H1 (cell line): Measurements from ENCODE around the gene MIP. TPM values are rescaled to one million over a fixed set of nuclear protein-coding genes. Genes with fewer than 3 reads are reported as not detected.

Source experiments
- CTCF ChIA-PET: fragments of 300-600 bp; sonication (Branson Sonifier 250); formaldehyde crosslinking; loops from one replicate; lab custom pipeline; 2021; ENCODE audit not compliant: partially characterized antibody; lab: Charles Lee
- POLR2A ChIA-PET: fragments of 300-600 bp; sonication (Branson Sonifier 250); formaldehyde crosslinking; loops from one replicate; lab custom pipeline; 2021; ENCODE audit warnings: inconsistent platforms; ENCODE audit not compliant: partially characterized antibody; lab: Charles Lee
- DNase-seq, 2 experiments: peaks; one replicate each; pipeline versions ENCODE4 v3.0.0 to v3.0.0-alpha.2; 2010 to 2022; ENCODE audit warnings: low spot score in 2 of 2, low read depth in 1 of 2, mixed read lengths in 1 of 2
- FAIRE-seq: peaks from 2 replicates; lab custom pipeline; 2011; peaks lifted over from hg19 to GRCh38; lab: Jason Lieb, UNC
- H2AFZ ChIP-seq: 2 replicates; pipeline ENCODE4 v1.8.1; 2012; ENCODE audit warnings: low read length, inconsistent platforms
- H2AK5ac ChIP-seq: 2 replicates; pipeline ENCODE4 v1.6.1; 2013; ENCODE audit warnings: low read depth, low read length
- H2BK120ac ChIP-seq: replicated peaks from 2 replicates; pipeline ENCODE3; 2013; ENCODE audit warnings: low read depth, low read length, inconsistent platforms
- H2BK12ac ChIP-seq: 2 replicates; pipeline ENCODE4 v1.6.1; 2013; ENCODE audit warnings: low read depth, low read length
- H2BK15ac ChIP-seq: 2 replicates; pipeline ENCODE4 v1.6.1; 2013; ENCODE audit warnings: low read length
- H2BK20ac ChIP-seq: 2 replicates; pipeline ENCODE4 v1.6.1; 2013; ENCODE audit warnings: low read length
- H2BK5ac ChIP-seq: 2 replicates; pipeline ENCODE4 v1.6.1; 2013; ENCODE audit warnings: low read depth, low read length
- H3K14ac ChIP-seq: 2 replicates; pipeline ENCODE4 v1.6.1; 2013; ENCODE audit warnings: inconsistent platforms; ENCODE audit not compliant: insufficient read length
- H3K18ac ChIP-seq: 2 replicates; pipeline ENCODE4 v1.6.1; 2013; ENCODE audit warnings: low read length; ENCODE audit errors: extremely low read depth
- H3K23ac ChIP-seq: 2 replicates; pipeline ENCODE4 v1.6.1; 2013; ENCODE audit warnings: inconsistent platforms; ENCODE audit not compliant: insufficient read length
- H3K23me2 ChIP-seq: 2 replicates; pipeline ENCODE4 v1.6.1; 2013; ENCODE audit warnings: low read depth, low read length
- H3K27ac ChIP-seq: 2 replicates; pipeline ENCODE4 v1.6.1; 2011; ENCODE audit warnings: low read depth, low read length, inconsistent platforms
- H3K27me3 ChIP-seq, 4 experiments: replicated peaks in 1 of 4; 1 replicate in 1 of 4; 2 replicates in 3 of 4; pipeline versions ENCODE4 v1.6.1 to v1.8.1; 2011 to 2013; ENCODE audit warnings: low read length in 3 of 4, mild to moderate bottlenecking in 3 of 4, inconsistent platforms in 2 of 4, mixed read lengths in 2 of 4, moderate library complexity in 1 of 4; ENCODE audit not compliant: control insufficient read depth in 3 of 4, insufficient read depth in 3 of 4; ENCODE audit errors: extremely low read depth in 1 of 4
- H3K36me3 ChIP-seq, 4 experiments: 2 replicates each; pipeline versions ENCODE4 v1.6.1 to v1.8.1; 2011 to 2013; ENCODE audit warnings: mild to moderate bottlenecking in 4 of 4, low read length in 3 of 4, moderate library complexity in 2 of 4, control low read depth in 1 of 4, inconsistent platforms in 1 of 4; ENCODE audit not compliant: insufficient read depth in 4 of 4, control insufficient read depth in 2 of 4
- H3K4ac ChIP-seq: replicated peaks from 2 replicates; pipeline ENCODE3; 2013; ENCODE audit warnings: low read length, low read depth, mixed read lengths, inconsistent platforms; ENCODE audit not compliant: insufficient read length
- H3K4me1 ChIP-seq, 4 experiments: replicated peaks in 1 of 4; 1 replicate in 1 of 4; 2 replicates in 3 of 4; pipeline versions ENCODE4 v1.6.1 to v1.8.1; 2011 to 2013; ENCODE audit warnings: low read length in 3 of 4, inconsistent platforms in 2 of 4, mixed read lengths in 1 of 4; ENCODE audit not compliant: insufficient read depth in 4 of 4, control insufficient read depth in 3 of 4
- H3K4me2 ChIP-seq, 2 experiments: 2 replicates each; pipeline versions ENCODE4 v1.6.1 to v1.8.1; 2011 to 2013; ENCODE audit warnings: low read depth in 2 of 2, low read length in 2 of 2, control low read depth in 1 of 2, inconsistent platforms in 1 of 2, mild to moderate bottlenecking in 1 of 2; ENCODE audit not compliant: insufficient read depth in 1 of 2
- H3K4me3 ChIP-seq, 4 experiments: fragments of 200-600, 300-600 bp in 1 of 4; sonication (generic), shearing (Covaris generic), sonication (Bioruptor Twin) in 1 of 4; 2 replicates each; pipeline versions ENCODE4 v1.5.1 to v1.8.1; 2011 to 2016; ENCODE audit warnings: low read length in 4 of 4, low read depth in 3 of 4, control low read depth in 2 of 4, inconsistent platforms in 2 of 4, mild to moderate bottlenecking in 2 of 4, mixed read lengths in 1 of 4, moderate library complexity in 1 of 4; ENCODE audit not compliant: insufficient read depth in 2 of 4; ENCODE audit errors: extremely low read depth in 1 of 4
- H3K56ac ChIP-seq: replicated peaks from 2 replicates; pipeline ENCODE3; 2013; ENCODE audit warnings: low read depth, mild to moderate bottlenecking, mixed read lengths, low read length, inconsistent platforms; ENCODE audit not compliant: insufficient read length
- H3K79me1 ChIP-seq: 2 replicates; pipeline ENCODE4 v1.6.1; 2013; ENCODE audit warnings: low read depth, low read length, control low read depth
- H3K79me2 ChIP-seq, 2 experiments: 2 replicates each; pipeline versions ENCODE4 v1.6.1 to v1.8.1; 2012 to 2013; ENCODE audit warnings: low read length in 2 of 2, mild to moderate bottlenecking in 2 of 2, inconsistent platforms in 1 of 2; ENCODE audit not compliant: insufficient read depth in 2 of 2, control insufficient read depth in 1 of 2
- H3K9ac ChIP-seq, 4 experiments: replicated peaks in 1 of 4; 1 replicate in 1 of 4; 2 replicates in 3 of 4; pipeline versions ENCODE4 v1.6.1 to v1.8.1; 2011 to 2013; ENCODE audit warnings: low read depth in 3 of 4, low read length in 3 of 4, control low read depth in 2 of 4, mild to moderate bottlenecking in 2 of 4, moderate library complexity in 2 of 4, inconsistent platforms in 1 of 4; ENCODE audit errors: extremely low read depth in 1 of 4
- H3K9me3 ChIP-seq, 2 experiments: 2 replicates each; pipeline versions ENCODE4 v1.6.1 to v1.8.1; 2012 to 2013; ENCODE audit warnings: mild to moderate bottlenecking in 2 of 2, moderate library complexity in 2 of 2, control low read depth in 1 of 2, inconsistent platforms in 1 of 2, low read depth in 1 of 2, low read length in 1 of 2, mixed read lengths in 1 of 2; ENCODE audit not compliant: insufficient read depth in 2 of 2
- H4K20me1 ChIP-seq, 2 experiments: replicated peaks in 1 of 2; 2 replicates each; pipeline versions ENCODE3 to v1.8.1; 2011 to 2013; ENCODE audit warnings: inconsistent platforms in 2 of 2, low read length in 2 of 2, mild to moderate bottlenecking in 1 of 2; ENCODE audit not compliant: insufficient read depth in 2 of 2, control insufficient read depth in 1 of 2
- H4K5ac ChIP-seq: 2 replicates; pipeline ENCODE4 v1.6.1; 2013; ENCODE audit warnings: low read length, low read depth, mixed read lengths, inconsistent platforms; ENCODE audit not compliant: insufficient read length
- H4K8ac ChIP-seq: 2 replicates; pipeline ENCODE4 v1.8.0; 2013; ENCODE audit warnings: mild to moderate bottlenecking, moderate library complexity, low read length, inconsistent platforms; ENCODE audit not compliant: insufficient read depth; ENCODE audit errors: extremely low read depth
- H4K91ac ChIP-seq: replicated peaks from 2 replicates; pipeline ENCODE3; 2013; ENCODE audit warnings: low read length, mixed read lengths, inconsistent platforms; ENCODE audit not compliant: insufficient read length
- ASH2L ChIP-seq: fragments of 200-600, 300-600 bp; sonication (generic); IDR thresholded peaks from one replicate; pipeline ENCODE4 v1.7.1; 2017; ENCODE audit warnings: low read length
- BRCA1 ChIP-seq: IDR thresholded peaks from 2 replicates; pipeline ENCODE4 v1.6.1; 2012; ENCODE audit warnings: low read depth, low read length, improper control_type of control experiment
- CTBP2 ChIP-seq: IDR thresholded peaks from 2 replicates; pipeline ENCODE4 v1.7.0; 2011; ENCODE audit warnings: borderline replicate concordance, mild to moderate bottlenecking, moderate library complexity, mixed read lengths, low read length; ENCODE audit not compliant: insufficient read depth, insufficient read length
- GABPA ChIP-seq: IDR thresholded peaks from 2 replicates; pipeline ENCODE4 v1.6.1; 2011; ENCODE audit warnings: mild to moderate bottlenecking, low read length, moderate library complexity, borderline replicate concordance; ENCODE audit not compliant: insufficient read depth
- GTF2F1 ChIP-seq: IDR thresholded peaks from 2 replicates; pipeline ENCODE4 v1.6.1; 2012; ENCODE audit warnings: low read depth, low read length, improper control_type of control experiment, borderline replicate concordance
- HDAC6 ChIP-seq: IDR thresholded peaks from one replicate; pipeline ENCODE4 v1.7.1; 2012; ENCODE audit warnings: low read depth, mild to moderate bottlenecking, inconsistent platforms, low read length, moderate library complexity
- JUN ChIP-seq: IDR thresholded peaks from 2 replicates; pipeline ENCODE4 v1.6.1; 2011; ENCODE audit warnings: low read depth, mild to moderate bottlenecking, improper control_type of control experiment, low read length
- KDM5A ChIP-seq: fragments of 200-600 bp; IDR thresholded peaks from 2 replicates; pipeline ENCODE4 v1.7.1; 2012; ENCODE audit warnings: mild to moderate bottlenecking, low read length, inconsistent platforms, mixed read lengths
- MAFK ChIP-seq: IDR thresholded peaks from 2 replicates; pipeline ENCODE4 v1.6.1; 2012; ENCODE audit warnings: low read depth, mild to moderate bottlenecking, improper control_type of control experiment, low read length
- MAX ChIP-seq: IDR thresholded peaks from 2 replicates; pipeline ENCODE4 v1.6.1; 2012; ENCODE audit warnings: inconsistent platforms
- POLR2A ChIP-seq, 2 experiments: IDR thresholded peaks; 1 replicate in 1 of 2; 2 replicates in 1 of 2; pipeline ENCODE4 v1.6.1; 2011; ENCODE audit warnings: low read depth in 2 of 2, low read length in 2 of 2, mild to moderate bottlenecking in 2 of 2; ENCODE audit errors: control extremely low read depth in 1 of 2
- POLR2AphosphoS5 ChIP-seq: IDR thresholded peaks from 2 replicates; pipeline ENCODE4 v1.6.1; 2011; ENCODE audit warnings: low read depth, low read length
- SIN3A ChIP-seq, 2 experiments: IDR thresholded peaks in 1 of 2; conservative IDR thresholded peaks in 1 of 2; 2 replicates each; pipeline ENCODE4 v1.6.1; 2011 to 2012; ENCODE audit warnings: low read length in 2 of 2, improper control_type of control experiment in 1 of 2, low read depth in 1 of 2, mild to moderate bottlenecking in 1 of 2
- SRF ChIP-seq: IDR thresholded peaks from 2 replicates; pipeline ENCODE4 v1.6.1; 2011; ENCODE audit warnings: mild to moderate bottlenecking, low read depth, low read length, moderate library complexity
- TBP ChIP-seq: IDR thresholded peaks from 2 replicates; pipeline ENCODE4 v1.6.1; 2011; ENCODE audit warnings: low read depth, low read length, improper control_type of control experiment
- whole genome bisulfite sequencing, 2 experiments: shearing (Covaris generic) in 1 of 2; methylation state at CpG; one replicate each; pipeline versions ENCODE4 v1.1.6 to v1.1.7; 2013 to 2015; ENCODE audit warnings: low lambda C conversion rate in 2 of 2, mixed read lengths in 2 of 2, inconsistent platforms in 1 of 2, low coverage in 1 of 2, missing lambda C conversion rate in 1 of 2; ENCODE audit not compliant: insufficient replicate concordance in 2 of 2, insufficient coverage in 1 of 2, insufficient read length in 1 of 2; ENCODE audit errors: extremely low coverage in 1 of 2, missing lambda C conversion rate in 1 of 2; 5-methylcytosine and 5-hydroxymethylcytosine counted together
- polyA plus RNA-seq, 7 experiments: library from polyadenylated mRNA; depleted of rRNA in 3 of 7; stranded (reverse) in 5 of 7; unstranded in 2 of 7; fragments of >200 nt in 5 of 7; fragments of 200-250 nt in 2 of 7; gene quantifications; 1 replicate in 5 of 7; 2 replicates in 1 of 7; 4 replicates in 1 of 7; pipeline versions ENCODE4 v1.2.1 to v1.2.3, GENCODE V29; 2011 to 2013; ENCODE audit warnings: missing spikeins in 2 of 7, mixed read lengths in 2 of 7
- total RNA-seq: library from RNA; stranded (reverse); fragmentation: NEBNext Ultra II Directional; extraction: Animal tissue kit (Norgen Biotek cat#: 25700); gene quantifications from 2 replicates; pipeline ENCODE4 v1.2.1, GENCODE V29; 2021

Gene MIP
- total and polyA plus RNA-seq, 2 of the 8 experiments (the other 6 are each of a cell fraction or from before 2014, with no cell fraction given), result 0.05 TPM; not detected in 1

GRCh38 chr12:56457817-56458216 is 3.4 kb upstream of the MIP start:
- no peak for DNase-seq
- no peak for TF ChIP-seq KDM5A
- TF ChIP-seq POLR2A (IDR thresholded peaks at IDR 0.05; ENCODE audit: control extremely low read depth in 1 of 2, low read depth in 2 of 2, low read length in 2 of 2), result no peak
- TF ChIP-seq CTBP2, result no peak
- no peak for TF ChIP-seq HDAC6
- no peak for TF ChIP-seq JUN
- TF ChIP-seq SIN3A (conservative IDR thresholded peaks at IDR 0.05 in 1 of 2, IDR thresholded peaks at IDR 0.05 in 1 of 2; ENCODE audit: low read depth in 1 of 2, low read length in 2 of 2), result no peak
- no peak for TF ChIP-seq MAX
- TF ChIP-seq ASH2L, result no peak
- TF ChIP-seq MAFK, result no peak
- TF ChIP-seq SRF, result no peak
- TF ChIP-seq BRCA1, result no peak
- no peak for TF ChIP-seq POLR2AphosphoS5
- no peak for TF ChIP-seq TBP
- TF ChIP-seq GTF2F1, result no peak
- no peak for TF ChIP-seq GABPA

More at GRCh38 chr12:56457817-56458216, 3.4 kb upstream of the MIP start:
- Histone ChIP-seq H3K4me1 (peaks cover 0 to 5% (median 3%) of the 10 kb centered on the region in 4 experiments; a peak in 4 of 7 replicates), H3K56ac (no peak overlapping the region), H4K8ac (no peak overlapping the region), H2BK12ac (no peak overlapping the region), H3K9me3 (no peaks in the 10 kb centered on the region), H3K18ac (no peak overlapping the region), H3K23me2 (no peaks in the 10 kb centered on the region), H2AK5ac (no peak overlapping the region), H3K79me1 (no peaks in the 10 kb centered on the region), H2BK20ac (no peak overlapping the region), H3K14ac (no peak overlapping the region), H4K5ac (no peak overlapping the region), H4K20me1 (no peaks in the 10 kb centered on the region), H3K23ac (no peak overlapping the region), H2BK5ac (no peak overlapping the region), H3K4ac (no peak overlapping the region), H3K27ac (no peak overlapping the region), H3K9ac (no peak overlapping the region), H3K27me3 (no peaks in the 10 kb centered on the region), H3K4me2 (no peak overlapping the region), H2BK120ac (no peak overlapping the region), H3K36me3 (no peaks in the 10 kb centered on the region), H2BK15ac (no peak overlapping the region), H4K91ac (no peak overlapping the region), H3K4me3 (no peak overlapping the region), H3K79me2 (no peaks in the 10 kb centered on the region), H2AFZ (no peak overlapping the region)
- ChIA-PET POLR2A (interaction anchor here (2.5 to 7.6 kb wide), 2 partner anchors 7 to 12 kb away, joined by 10 to 74 read pairs; partner anchors contain the start of genes MIP and TIMELESS), CTCF (interaction anchor here (1.1 to 9.0 kb wide), 3 partner anchors 8 to 48 kb away, joined by 3 to 124 read pairs (median 3); partner anchors contain the start of genes MIP and TIMELESS)
- WGBS, 2 experiments, result 89% methylated on average over 4 of the region's 4 CpGs; no CpG with 5 or more reads in 1 of the 2 experiments
- no peak for FAIRE-seq
